Eye (tissue), 1 donor: Measurements from ENCODE around the gene COX8A.

ENCODE experiments used
- DNase-seq: peaks from one replicate; pipeline ENCODE4 v3.0.0-alpha.2; 2015

Gene COX8A

DNA sequence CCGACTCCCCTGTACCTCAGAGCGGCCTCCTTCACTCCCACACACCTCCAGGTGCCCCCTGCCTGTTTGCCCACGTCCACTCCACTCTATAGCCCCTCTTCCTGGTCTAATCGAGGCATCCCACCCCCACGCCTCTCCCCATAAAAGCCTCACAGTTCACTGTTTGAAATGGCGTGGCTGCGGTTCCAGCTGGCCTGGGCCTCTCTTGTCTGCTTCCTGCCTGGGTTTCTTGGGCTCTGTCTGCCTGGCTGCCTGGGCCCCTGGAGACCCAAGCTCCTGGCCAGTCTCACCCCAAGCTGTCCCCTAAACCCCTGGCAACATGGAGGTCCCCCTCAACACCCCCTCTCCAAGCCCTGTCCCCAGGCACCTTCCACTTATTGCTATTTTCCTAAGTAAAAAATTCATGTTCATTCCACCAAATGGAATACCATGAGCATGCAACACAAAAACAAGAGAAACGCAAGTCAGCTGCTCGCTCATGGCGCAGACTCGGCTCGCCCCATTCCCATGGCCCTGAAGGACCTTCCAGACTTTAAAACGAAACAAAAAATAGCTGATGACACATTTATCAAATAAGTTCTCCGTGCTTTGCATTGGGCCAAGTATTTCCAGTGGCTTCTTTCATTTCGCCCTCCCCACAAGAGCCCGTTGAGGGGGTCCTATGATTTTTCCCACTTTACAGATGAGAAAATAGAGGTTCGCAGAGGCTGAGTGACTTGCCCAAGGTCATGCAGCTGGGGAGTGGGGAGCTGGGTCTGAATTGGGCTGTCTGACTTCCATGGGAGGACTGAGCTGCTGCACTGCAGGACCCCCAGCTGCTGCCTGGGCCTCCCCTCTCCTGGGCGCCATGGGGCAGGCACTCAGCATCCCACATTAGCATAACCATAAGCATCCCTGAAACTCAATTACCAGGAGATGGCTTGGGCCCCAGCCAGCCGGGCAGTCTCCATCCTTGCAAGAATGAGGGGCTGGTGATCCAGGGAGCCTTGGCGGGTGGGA lies 49.6 kb downstream of the COX8A start:
- DNase-seq, result no peak

DNA sequence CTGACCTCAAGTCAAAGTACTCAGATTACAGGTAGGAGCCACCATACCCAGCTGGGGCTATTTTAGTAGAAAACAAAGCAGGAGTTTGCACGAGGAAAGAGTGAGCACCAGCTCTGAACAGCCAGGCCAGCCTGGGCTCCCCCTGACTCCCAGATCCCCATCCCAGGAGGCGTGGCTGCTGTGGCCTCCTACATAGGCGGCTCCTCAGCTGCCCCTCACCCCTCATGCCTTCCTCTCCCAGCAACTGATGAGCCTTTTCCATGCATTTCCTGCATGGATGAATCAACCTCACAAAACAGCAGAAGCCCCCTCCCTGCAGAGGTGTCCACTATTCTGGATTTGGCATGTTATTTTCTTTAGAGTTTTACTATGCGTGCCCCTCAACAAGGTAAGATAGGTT lies 50.8 kb downstream of the COX8A start:
- no peak for DNase-seq
